Upper lobe of right lung (tissue), 1 donor: ENCODE measurements around the gene CLDN34. TPM values are rescaled to one million over a fixed set of nuclear protein-coding genes. Genes with fewer than 3 reads are reported as not detected.
A peak's percentile ranks its signal among the peaks of the same experiment; 100 is the strongest.

Experiments used
- ATAC-seq: fragments of 200-7000 bp; cut with Tn5 transposase; one replicate; pipeline ENCODE4 v1.9.1; 2020; ENCODE audit warnings: mild to moderate bottlenecking, moderate library complexity
- DNase-seq: peaks from one replicate; pipeline ENCODE4 v3.0.0-alpha.2; 2020
- H3K27ac ChIP-seq: fragments of 200-600 bp; one replicate; pipeline ENCODE4 v1.8.0; 2022
- H3K27me3 ChIP-seq: fragments of 200-600 bp; one replicate; pipeline ENCODE4 v1.8.0; 2022; ENCODE audit warnings: mild to moderate bottlenecking
- H3K36me3 ChIP-seq: fragments of 200-600 bp; one replicate; pipeline ENCODE4 v1.8.0; 2022
- H3K4me1 ChIP-seq: fragments of 200-600 bp; one replicate; pipeline ENCODE4 v1.8.0; 2022
- H3K4me3 ChIP-seq: fragments of 200-600 bp; one replicate; pipeline ENCODE4 v1.8.0; 2022; ENCODE audit warnings: mild to moderate bottlenecking
- H3K9me3 ChIP-seq: fragments of 200-600 bp; one replicate; pipeline ENCODE4 v1.8.0; 2022
- intact Hi-C: fragments of 100-400 bp; cut with DNase I; formaldehyde crosslinking; loops from one replicate; pipeline ENCODE4 v1.11.0; 2022
- total RNA-seq: library from RNA; stranded (reverse); fragmentation: NEBNext Ultra II Directional; extraction: Animal tissue kit (Norgen Biotek cat#: 25700); gene quantifications from one replicate; pipeline ENCODE4 v1.2.1, GENCODE V29; 2021
- TF ChIP-seq, protein P1 (sequence below): fragments of 200-600 bp; IDR thresholded peaks from one replicate; pipeline ENCODE4 v1.8.0; 2022; ENCODE audit warnings: antibody characterized with exemption
- donor health status: DM: no; HTN: yes; CAD: no; lungs with severe emphysema.

The CLDN34 gene
- total RNA-seq, 1 donor from 2014 or later = 0.55 TPM

DNA sequence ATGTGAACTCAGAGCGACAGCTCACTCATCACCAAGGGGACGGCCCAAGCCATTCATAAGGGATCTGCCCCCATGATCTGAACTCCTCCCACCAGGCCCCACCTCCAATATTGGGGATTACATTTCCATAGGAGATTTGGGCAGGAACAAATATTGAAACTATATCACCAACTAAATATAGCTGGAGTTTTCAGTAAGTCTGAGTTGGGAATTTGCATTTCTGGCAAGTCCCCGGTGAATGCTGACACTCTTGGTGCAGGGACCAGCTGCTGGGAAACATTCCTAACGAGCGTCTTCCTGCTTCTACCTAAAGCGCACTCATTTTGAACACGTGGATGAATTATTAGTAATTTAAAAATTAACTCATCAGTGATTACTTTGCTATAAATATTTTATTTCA is 13.2 kb downstream of the CLDN34 start:
- intact Hi-C loops = no loop called here
- H3K4me3 ChIP-seq = no peak overlapping the region
- DNase-seq = no peak
- H3K27ac ChIP-seq = no peak overlapping the region
- no peaks in the 10 kb centered on the region for H3K36me3 ChIP-seq
- H3K4me1 ChIP-seq = no peaks in the 10 kb centered on the region
- TF ChIP-seq, protein P1, sequence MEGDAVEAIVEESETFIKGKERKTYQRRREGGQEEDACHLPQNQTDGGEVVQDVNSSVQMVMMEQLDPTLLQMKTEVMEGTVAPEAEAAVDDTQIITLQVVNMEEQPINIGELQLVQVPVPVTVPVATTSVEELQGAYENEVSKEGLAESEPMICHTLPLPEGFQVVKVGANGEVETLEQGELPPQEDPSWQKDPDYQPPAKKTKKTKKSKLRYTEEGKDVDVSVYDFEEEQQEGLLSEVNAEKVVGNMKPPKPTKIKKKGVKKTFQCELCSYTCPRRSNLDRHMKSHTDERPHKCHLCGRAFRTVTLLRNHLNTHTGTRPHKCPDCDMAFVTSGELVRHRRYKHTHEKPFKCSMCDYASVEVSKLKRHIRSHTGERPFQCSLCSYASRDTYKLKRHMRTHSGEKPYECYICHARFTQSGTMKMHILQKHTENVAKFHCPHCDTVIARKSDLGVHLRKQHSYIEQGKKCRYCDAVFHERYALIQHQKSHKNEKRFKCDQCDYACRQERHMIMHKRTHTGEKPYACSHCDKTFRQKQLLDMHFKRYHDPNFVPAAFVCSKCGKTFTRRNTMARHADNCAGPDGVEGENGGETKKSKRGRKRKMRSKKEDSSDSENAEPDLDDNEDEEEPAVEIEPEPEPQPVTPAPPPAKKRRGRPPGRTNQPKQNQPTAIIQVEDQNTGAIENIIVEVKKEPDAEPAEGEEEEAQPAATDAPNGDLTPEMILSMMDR = no peak
- no peaks in the 10 kb centered on the region for H3K9me3 ChIP-seq
- no peak for ATAC-seq
- no peaks in the 10 kb centered on the region for H3K27me3 ChIP-seq

DNA sequence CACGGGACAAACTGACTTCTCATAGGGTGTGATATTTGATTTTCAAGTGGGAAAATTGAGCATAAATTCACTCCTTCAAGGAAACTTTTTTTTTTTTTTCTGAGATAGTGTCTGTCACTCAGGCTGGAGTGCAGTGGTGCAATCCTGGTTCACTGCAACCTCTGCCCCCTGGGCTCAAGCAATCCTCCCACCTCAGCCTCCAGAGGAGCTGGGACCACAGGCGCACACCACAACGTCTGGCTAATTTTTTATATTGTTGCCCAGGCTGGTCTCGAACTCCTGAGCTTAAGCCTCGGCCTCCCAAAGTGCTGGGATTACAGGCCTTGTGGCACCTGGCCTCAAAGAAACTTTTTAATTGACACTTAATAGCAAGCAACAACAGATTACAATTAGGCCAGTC is 13.8 kb downstream of the CLDN34 start:
- H3K4me3 ChIP-seq = no peak overlapping the region
- no peaks in the 10 kb centered on the region for H3K4me1 ChIP-seq
- H3K9me3 ChIP-seq = no peaks in the 10 kb centered on the region
- ATAC-seq (no peak), DNase-seq (no peak)
- H3K27me3 ChIP-seq = no peaks in the 10 kb centered on the region
- TF ChIP-seq, protein P1 = no peak
- peak overlapping the region; percentile 11 for H3K27ac ChIP-seq
- H3K36me3 ChIP-seq = no peaks in the 10 kb centered on the region
- intact Hi-C loops = no loop called here

DNA sequence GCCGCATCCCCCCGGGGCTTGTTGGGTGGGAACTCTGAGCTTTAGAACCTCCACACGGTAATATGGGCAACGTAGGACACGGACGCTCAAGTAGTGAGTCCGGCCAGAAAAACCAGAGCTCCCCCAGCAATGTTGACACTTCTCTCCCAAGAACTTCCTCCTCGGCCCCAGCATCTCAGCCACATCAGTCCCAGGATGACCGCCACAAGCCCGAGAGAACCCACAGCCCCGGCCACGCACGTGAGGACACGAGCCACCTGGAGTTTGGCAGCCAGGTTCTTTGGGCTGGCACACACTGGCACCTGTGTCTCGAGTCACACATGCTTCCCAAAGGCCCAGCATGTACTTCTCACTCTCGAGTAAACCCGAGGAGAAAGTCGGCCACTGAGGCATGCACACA is 16.3 kb downstream of the CLDN34 start:
- Histone ChIP-seq H3K36me3 (no peaks in the 10 kb centered on the region), H3K9me3 (no peaks in the 10 kb centered on the region), H3K27ac (no peak overlapping the region), H3K4me3 (no peak overlapping the region), H3K27me3 (no peaks in the 10 kb centered on the region), H3K4me1 (no peaks in the 10 kb centered on the region)
- ATAC-seq (no peak), DNase-seq (no peak)
- TF ChIP-seq, protein P1 = no peak
- intact Hi-C loops = no loop called here

DNA sequence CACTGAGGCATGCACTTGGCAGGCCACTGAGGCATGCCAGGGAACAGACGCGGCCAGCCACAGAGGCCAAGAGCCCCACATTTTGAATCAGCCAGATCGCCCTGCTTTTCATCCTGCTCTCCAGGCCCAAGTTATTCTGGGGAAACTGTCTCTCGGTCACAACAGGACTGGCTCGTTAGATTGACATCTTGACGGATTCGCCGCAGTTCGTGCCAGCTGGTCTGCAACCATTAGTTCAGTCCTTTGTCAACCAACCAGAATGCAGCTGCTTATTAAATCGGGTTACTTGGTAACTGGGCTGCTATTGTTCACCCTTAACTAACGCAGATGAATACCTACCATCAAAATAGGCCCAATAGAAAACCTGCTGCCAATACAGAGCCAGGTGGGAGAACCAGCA is 16.7 kb downstream of the CLDN34 start:
- no peaks in the 10 kb centered on the region for H3K9me3 ChIP-seq
- intact Hi-C loops = no loop called here
- H3K4me1 ChIP-seq = no peaks in the 10 kb centered on the region
- DNase-seq (no peak), ATAC-seq (no peak)
- no peaks in the 10 kb centered on the region for H3K27me3 ChIP-seq
- H3K4me3 ChIP-seq = no peak overlapping the region
- TF ChIP-seq, protein P1 = no peak
- no peak overlapping the region for H3K27ac ChIP-seq
- no peaks in the 10 kb centered on the region for H3K36me3 ChIP-seq

DNA sequence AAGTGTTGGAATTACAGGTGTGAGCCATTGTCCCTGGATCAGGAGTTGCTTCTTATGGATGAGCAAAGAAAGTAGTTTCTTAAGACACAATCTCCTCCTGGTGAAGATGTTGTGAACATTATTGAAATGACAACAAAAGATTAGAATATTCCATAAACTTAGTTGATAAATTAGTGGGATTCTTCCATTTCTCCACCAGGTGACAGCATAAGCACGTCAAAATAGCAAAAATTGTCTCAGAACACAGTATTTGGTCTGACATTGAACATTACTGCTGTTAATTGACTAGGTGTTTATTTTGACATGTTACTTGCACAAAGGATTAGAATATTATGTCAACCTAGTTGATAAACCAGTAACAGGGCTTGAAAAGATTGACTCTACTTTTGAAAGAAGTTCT is 21.6 kb downstream of the CLDN34 start:
- ATAC-seq = no peak
- Histone ChIP-seq H3K27me3 (no peaks in the 10 kb centered on the region), H3K9me3 (no peaks in the 10 kb centered on the region), H3K4me3 (no peak overlapping the region), H3K4me1 (no peaks in the 10 kb centered on the region), H3K27ac (no peak overlapping the region), H3K36me3 (no peaks in the 10 kb centered on the region)
- no peak for DNase-seq
- intact Hi-C loops = no loop called here
- TF ChIP-seq, protein P1 = peak; percentile 37

DNA sequence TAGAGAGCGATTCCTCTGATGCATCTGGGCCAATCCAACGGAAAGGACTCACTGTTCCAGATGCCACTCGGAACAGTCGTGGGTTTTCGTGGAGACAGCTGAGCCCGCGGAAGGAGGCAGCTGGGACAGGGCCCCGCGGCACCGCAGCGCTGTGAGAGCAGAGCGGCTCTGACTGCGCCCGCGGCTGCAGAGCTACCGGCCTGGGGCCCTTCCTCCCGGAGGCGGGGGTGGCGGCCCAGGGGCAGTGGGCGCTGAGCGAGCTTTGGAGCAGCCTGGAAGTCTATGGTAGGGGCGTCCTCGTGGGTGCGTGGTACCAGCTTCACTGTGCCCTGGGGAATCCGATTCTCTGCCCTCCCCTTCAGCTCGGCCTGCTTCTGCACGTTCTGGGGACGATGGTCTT is 24.9 kb downstream of the CLDN34 start:
- no peak for ATAC-seq
- no peaks in the 10 kb centered on the region for H3K36me3 ChIP-seq
- H3K4me3 ChIP-seq = no peak overlapping the region
- TF ChIP-seq, protein P1 = no peak
- no peaks in the 10 kb centered on the region for H3K9me3 ChIP-seq
- intact Hi-C loops = no loop called here
- no peak overlapping the region for H3K27ac ChIP-seq
- no peaks in the 10 kb centered on the region for H3K27me3 ChIP-seq
- no peak for DNase-seq
- H3K4me1 ChIP-seq = no peaks in the 10 kb centered on the region
